Activated CD4-positive, alpha-beta T cell treated with anti-CD3 and anti-CD28 coated beads, Interleukin-2, amount 50 U/mL, for 24 hours (primary cell): ENCODE measurements around the gene AGXT.

ENCODE experiments used
- DNase-seq, 2 donors: peaks; one replicate each; pipeline ENCODE4 v3.0.0-alpha.2; 2020; ENCODE audit warnings: low read depth in 1 of 2, low spot score in 1 of 2

Gene AGXT

DNA sequence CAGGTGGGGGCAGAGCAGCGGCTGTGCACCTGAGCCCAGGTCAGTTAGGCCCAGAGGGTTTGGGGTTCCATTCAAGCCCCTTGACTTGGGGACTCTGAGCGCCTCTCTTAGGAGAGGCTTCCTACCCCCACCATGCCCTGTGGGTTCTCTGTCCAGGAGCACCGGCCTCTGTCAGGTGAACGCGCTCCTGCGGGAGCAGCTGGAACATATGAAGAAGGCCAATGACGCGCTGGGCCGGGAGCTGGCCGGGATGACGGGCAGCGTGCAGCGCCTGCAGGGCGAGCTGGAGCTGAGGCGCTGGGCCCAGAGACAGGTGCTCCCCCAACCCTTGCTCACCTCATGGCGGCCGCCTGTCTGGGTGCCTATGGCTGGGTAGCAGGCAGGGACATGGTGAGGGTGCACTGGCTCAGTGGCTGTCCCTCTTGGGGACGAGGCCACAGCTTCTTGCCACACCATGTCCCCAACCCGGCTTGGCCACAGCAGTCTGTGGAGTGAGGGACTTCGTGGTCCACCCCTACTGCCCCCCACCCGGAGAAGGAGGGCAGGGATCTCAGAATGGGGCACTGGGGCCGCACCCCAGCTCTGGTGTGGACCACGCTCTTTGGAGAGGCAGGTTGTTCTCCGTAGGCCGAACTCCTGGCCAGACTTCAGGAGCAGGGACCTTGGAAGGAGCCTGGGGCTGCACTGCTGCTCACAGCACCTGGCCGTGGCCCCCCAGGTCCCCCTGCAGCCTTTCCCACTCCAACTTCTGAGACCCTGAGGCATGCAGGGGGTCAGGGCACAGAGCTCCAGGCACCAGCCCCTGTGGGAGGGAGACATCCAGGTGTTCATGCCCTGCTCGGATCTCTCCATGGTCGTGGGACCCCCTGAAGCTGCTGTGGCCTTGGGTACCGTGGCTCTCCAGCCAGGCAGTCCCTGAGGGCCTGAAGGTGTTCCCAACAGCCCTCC, 57.2 kb downstream of the AGXT start:
- no peak for DNase-seq

DNA sequence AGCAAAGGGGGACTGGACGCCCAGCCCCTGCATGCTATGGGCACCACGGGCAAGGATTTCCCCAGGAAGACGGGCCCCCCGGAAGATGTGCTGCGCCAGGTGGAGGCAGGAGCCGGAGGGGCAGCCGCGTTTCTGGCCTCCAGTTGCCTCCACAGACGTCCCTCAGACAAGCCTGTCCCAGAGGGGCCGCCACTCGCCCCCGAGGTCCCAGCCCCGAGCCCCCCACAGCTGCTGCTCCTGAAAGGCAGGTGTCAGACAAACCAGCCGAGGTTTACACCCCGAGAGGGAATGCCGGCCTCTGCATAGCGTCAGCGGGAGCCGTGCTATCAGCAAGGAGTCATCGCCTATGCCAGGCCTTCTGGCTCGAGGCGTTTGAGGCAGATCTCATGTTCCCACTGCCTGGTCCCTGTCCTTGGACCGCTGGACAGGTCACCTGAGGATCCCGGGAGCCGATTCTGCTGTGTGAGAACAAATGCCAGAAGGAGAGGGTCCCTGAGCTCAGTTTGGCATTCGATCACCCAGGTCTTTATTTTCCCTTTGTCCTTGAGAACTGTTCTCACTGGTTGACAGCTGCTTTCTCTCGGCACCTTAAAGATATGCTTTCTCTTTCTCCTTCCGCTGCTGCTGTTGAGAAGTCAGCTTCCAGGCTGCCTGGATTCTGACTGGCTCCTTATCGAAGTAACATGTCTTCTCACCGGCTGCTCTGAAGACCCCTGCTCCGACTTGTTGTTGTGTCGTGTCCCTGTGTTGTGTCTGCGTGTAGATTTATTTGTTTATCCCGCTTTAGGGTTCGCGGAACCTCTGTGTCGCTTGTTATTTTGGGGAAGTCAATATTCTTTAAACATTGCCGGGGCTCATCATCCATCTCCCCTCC, 58.1 kb downstream of the AGXT start:
- no peak for DNase-seq

DNA sequence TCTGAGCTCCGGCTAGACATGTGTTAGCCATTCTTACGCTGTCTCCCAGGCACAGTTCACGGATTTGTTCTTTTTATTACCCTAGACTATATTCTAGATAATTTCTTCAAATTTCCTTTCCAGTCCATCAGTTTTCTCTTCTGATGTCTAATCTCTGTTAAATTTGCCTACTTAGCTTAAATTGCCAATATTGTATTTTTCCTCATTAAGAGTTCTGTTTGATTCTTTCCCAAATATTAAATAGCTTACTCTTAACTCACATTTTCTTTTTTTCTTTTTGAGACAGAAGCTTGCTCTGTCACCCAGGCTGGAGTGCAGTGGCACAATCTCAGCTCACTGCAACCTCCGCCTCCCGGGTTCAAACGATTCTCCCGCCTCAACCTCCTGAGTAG, 58.8 kb downstream of the AGXT start:
- no peak for DNase-seq

DNA sequence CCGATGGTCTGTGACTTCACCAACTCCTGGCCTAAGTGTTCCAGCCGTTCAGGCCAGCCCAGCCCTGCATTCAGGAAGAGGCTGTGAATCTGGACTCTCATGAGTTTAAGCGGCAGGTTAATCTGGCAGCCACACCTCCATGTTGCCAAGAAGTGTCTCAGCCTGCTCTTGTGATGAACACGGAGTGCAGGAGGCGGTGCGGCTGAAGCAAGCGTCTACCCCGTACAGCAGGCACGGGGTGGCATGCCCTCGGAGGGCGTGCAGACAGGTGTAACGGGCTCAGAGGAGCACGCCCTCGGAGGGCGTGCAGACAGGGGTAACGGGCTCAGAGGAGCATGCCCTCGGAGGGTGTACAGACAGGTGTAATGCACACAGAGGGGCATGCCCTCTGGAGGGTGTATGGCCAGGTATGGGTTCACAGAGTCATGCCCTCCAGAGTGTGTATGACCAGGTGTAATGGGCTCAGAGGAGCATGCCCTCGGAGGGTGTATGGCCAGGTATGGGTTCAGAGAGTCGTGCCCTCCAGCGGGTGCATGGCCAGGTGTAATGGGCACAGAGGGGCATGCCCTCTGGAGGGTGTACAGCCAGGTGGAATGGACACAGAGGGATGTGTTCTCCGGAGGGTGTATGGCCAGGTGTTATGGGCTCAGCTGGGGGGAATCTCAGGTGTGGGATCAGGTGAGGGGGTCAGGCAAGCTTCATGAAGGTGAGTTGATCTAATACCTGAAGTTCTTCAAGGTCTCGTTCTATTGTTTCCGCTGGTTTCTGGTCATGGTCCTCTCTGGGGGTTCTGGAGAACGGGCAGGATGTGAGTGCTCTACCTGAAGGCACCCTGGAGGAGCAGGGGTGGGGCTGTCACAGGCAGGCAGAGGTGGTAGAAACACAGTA, 60.1 kb downstream of the AGXT start:
- DNase-seq = no peak

DNA sequence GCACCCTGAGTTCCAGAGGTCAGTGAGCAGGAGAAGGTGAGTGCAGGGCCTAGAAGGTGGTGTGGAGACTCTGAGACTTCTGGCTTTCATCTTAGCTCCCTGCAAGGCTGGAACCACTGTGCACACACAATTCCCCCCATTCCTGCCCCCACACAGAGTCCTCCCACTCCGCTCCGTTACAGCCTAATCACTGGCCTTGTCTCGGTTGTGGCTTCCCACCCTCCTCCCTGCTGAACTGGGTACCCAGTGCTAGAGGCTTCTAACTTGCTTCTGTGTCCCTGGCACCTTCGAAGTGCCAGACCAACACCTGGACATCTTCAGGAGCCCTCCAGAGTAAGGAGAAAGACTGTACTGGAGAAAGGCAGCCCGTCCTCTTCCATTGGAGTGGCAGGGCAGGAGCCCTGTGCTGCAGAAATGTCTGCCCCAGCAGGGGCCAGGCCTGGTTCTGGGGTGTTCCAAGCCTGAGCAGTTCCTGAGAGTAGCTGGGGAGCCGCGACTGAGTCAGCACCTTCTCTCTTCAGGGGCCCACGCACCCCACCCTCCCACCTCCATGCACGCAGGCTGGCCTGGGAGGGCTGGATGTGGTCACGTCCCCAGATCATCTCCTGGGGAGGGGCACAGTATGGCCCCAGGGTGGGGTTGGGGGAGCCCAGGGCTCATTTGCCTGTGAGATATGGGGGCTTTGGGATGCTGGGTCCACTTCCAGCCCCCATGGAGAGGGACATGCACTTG, 60.9 kb downstream of the AGXT start:
- no peak for DNase-seq
